Measurements from ENCODE around the gene ZNF283.

- TF ChIP-seq HNRNPL (IDR thresholded peaks at IDR 0.05; ENCODE audit: low read depth, low read length) = no peak
- no peak for TF ChIP-seq HINFP (CRISPR knock-in tag; IDR thresholded peaks at IDR 0.05; ENCODE audit: low read depth)
- no peak for TF ChIP-seq SMAD1 (CRISPR knock-in tag; IDR thresholded peaks at IDR 0.05; ENCODE audit: borderline replicate concordance, low read depth)
- TF ChIP-seq RAD21 (CRISPR knock-in tag; IDR thresholded peaks at IDR 0.05) = no peak
- TF ChIP-seq BHLHE40 (IDR thresholded peaks at IDR 0.05; ENCODE audit: low read length) = no peak
- TF ChIP-seq MYC (CRISPR knock-in tag; IDR thresholded peaks at IDR 0.05; ENCODE audit: borderline replicate concordance) = no peak
- TF ChIP-seq ZC3H4 (CRISPR knock-in tag; IDR thresholded peaks at IDR 0.05; ENCODE audit: borderline replicate concordance) = no peak
- TF ChIP-seq RNF2 (conservative IDR thresholded peaks at IDR 0.05; ENCODE audit: low read depth) = no peak
- no peak for TF ChIP-seq ZFP91 (CRISPR knock-in tag; IDR thresholded peaks at IDR 0.05; ENCODE audit: borderline replicate concordance)
Measured at GRCh38 chr19:43784241-43784980, 42.7 kb upstream of the ZNF283 start.

All from HepG2 (cell line).